A549 (cell line): ENCODE results near the gene RPS6KA2. TPM values are rescaled to one million over a fixed set of nuclear protein-coding genes. Genes with fewer than 3 reads are reported as not detected.

ENCODE experiments used
- ATAC-seq, 2 experiments: fragments of 200-7000 bp in 1 of 2; fragments of >200 bp in 1 of 2; cut with Nextera tagmentation in 1 of 2; cut with Tn5 transposase in 1 of 2; 3 replicates each; pipeline versions ENCODE4 v1.8.0 to v1.9.1; 2018 to 2020; ENCODE audit warnings: mild to moderate bottlenecking in 1 of 2, moderate library complexity in 1 of 2
- CTCF ChIA-PET: fragments of 300-600 bp; sonication (Branson Sonifier 250); formaldehyde crosslinking; extraction: SDS; loops from one replicate; lab custom pipeline; 2021; ENCODE audit warnings: antibody characterized with exemption, inconsistent platforms; lab: Yijun Ruan, JAX
- POLR2A ChIA-PET: fragments of 350-600 bp; formaldehyde crosslinking; extraction: SDS; loops from one replicate; lab custom pipeline; 2021; ENCODE audit warnings: antibody characterized with exemption, inconsistent platforms; lab: Yijun Ruan, JAX
- DNase-seq, 2 experiments: peaks; one replicate each; pipeline versions ENCODE4 v3.0.0 to v3.0.0-alpha.2; 2011 to 2016; ENCODE audit warnings: low read depth in 1 of 2, low spot score in 1 of 2
- FAIRE-seq: peaks from 2 replicates; lab custom pipeline; 2011; peaks lifted over from hg19 to GRCh38; lab: Jason Lieb, UNC
- H3K27ac ChIP-seq, 2 experiments: fragments of >200 bp; sonication (Bioruptor Twin); formaldehyde crosslinking; 3 replicates each; pipeline ENCODE4 v1.5.1; 2016 to 2017
- H3K4me1 ChIP-seq: fragments of >200 bp; sonication (Bioruptor Twin); formaldehyde crosslinking; 3 replicates; pipeline ENCODE4 v1.6.1; 2016
- H3K4me2 ChIP-seq: fragments of >200 bp; sonication (Bioruptor Twin); formaldehyde crosslinking; 3 replicates; pipeline ENCODE4 v1.6.1; 2016
- H3K4me3 ChIP-seq: fragments of >200 bp; sonication (Bioruptor Twin); formaldehyde crosslinking; 3 replicates; pipeline ENCODE4 v1.5.1; 2016
- H3K9me3 ChIP-seq: fragments of >200 bp; sonication (Bioruptor Twin); formaldehyde crosslinking; 3 replicates; pipeline ENCODE4 v1.6.1; 2016
- CBX2 ChIP-seq: fragments of 200-600 bp; sonication (generic); IDR thresholded peaks from 2 replicates; pipeline ENCODE4 v1.6.1; 2016; ENCODE audit warnings: low read depth, mild to moderate bottlenecking, borderline replicate concordance
- CEBPB ChIP-seq, 2 experiments: fragments of >200 bp in 1 of 2; sonication (Bioruptor Twin) in 1 of 2; formaldehyde crosslinking in 1 of 2; IDR thresholded peaks; 2 replicates each; pipeline ENCODE4 v1.6.1; 2012 to 2016
- EHF ChIP-seq: fragments of 250-450 bp; sonication (Bioruptor Pico); IDR thresholded peaks from 2 replicates; pipeline ENCODE4 v1.5.0; 2020; ENCODE audit warnings: mild to moderate bottlenecking
- EHMT2 ChIP-seq: fragments of 200-600 bp; sonication (generic); IDR thresholded peaks from 2 replicates; pipeline ENCODE4 v1.6.1; 2016; ENCODE audit warnings: antibody characterized with exemption, low read depth, mild to moderate bottlenecking, moderate library complexity
- FOXS1 ChIP-seq: fragments of 250-450 bp; sonication (Bioruptor Pico); IDR thresholded peaks from 2 replicates; pipeline ENCODE4 v1.5.0; 2020; ENCODE audit warnings: mild to moderate bottlenecking, moderate library complexity
- GATA3 ChIP-seq: IDR thresholded peaks from 2 replicates; pipeline ENCODE4 v1.6.1; 2012; ENCODE audit warnings: borderline replicate concordance
- HDAC2 ChIP-seq: fragments of 200-600 bp; sonication (generic); IDR thresholded peaks from 2 replicates; pipeline ENCODE4 v1.6.1; 2016
- HEYL ChIP-seq: fragments of 250-450 bp; sonication (Bioruptor Pico); IDR thresholded peaks from 2 replicates; pipeline ENCODE4 v1.8.0; 2021; ENCODE audit warnings: mild to moderate bottlenecking, moderate library complexity
- JUN ChIP-seq, 2 experiments: fragments of >200 bp; sonication (Bioruptor Twin); formaldehyde crosslinking; IDR thresholded peaks; 2 replicates in 1 of 2; 3 replicates in 1 of 2; pipeline ENCODE4 v1.6.1; 2016 to 2017
- JUNB ChIP-seq: fragments of >200 bp; sonication (Bioruptor Twin); formaldehyde crosslinking; IDR thresholded peaks from 2 replicates; pipeline ENCODE4 v1.6.1; 2016
- KDM1A ChIP-seq: fragments of 200-600 bp; sonication (generic); IDR thresholded peaks from 2 replicates; pipeline ENCODE4 v1.6.1; 2016; ENCODE audit warnings: low read depth, mild to moderate bottlenecking
- KDM5A ChIP-seq: fragments of 200-600 bp; sonication (generic); IDR thresholded peaks from 2 replicates; pipeline ENCODE4 v1.6.1; 2016; ENCODE audit warnings: antibody characterized with exemption, mild to moderate bottlenecking
- PHF8 ChIP-seq: fragments of 200-600 bp; sonication (generic); IDR thresholded peaks from 2 replicates; pipeline ENCODE4 v1.6.1; 2016; ENCODE audit warnings: low read depth, mild to moderate bottlenecking, antibody characterized with exemption, moderate library complexity, borderline replicate concordance
- RFX5 ChIP-seq: fragments of 450-650 bp; IDR thresholded peaks from 2 replicates; pipeline ENCODE4 v1.7.1; 2014; ENCODE audit warnings: antibody characterized with exemption, mild to moderate bottlenecking, moderate library complexity
- TFCP2L1 ChIP-seq: fragments of 250-450 bp; sonication (Bioruptor Pico); IDR thresholded peaks from 2 replicates; pipeline ENCODE4 v1.5.0; 2021; ENCODE audit warnings: mild to moderate bottlenecking
- ZFP36 ChIP-seq: fragments of 450-650 bp; IDR thresholded peaks from 2 replicates; pipeline ENCODE4 v1.6.1; 2014; ENCODE audit warnings: borderline replicate concordance; ENCODE audit not compliant: partially characterized antibody
- ZSCAN20 ChIP-seq: fragments of 250-450 bp; sonication (Bioruptor Pico); IDR thresholded peaks from 2 replicates; pipeline ENCODE4 v1.8.0; 2022; ENCODE audit warnings: mild to moderate bottlenecking, moderate library complexity
- WGBS: methylation state at CpG from one replicate; pipeline ENCODE4 v1.1.6; 2017; ENCODE audit errors: missing lambda C conversion rate; 5-methylcytosine and 5-hydroxymethylcytosine counted together
- polyA plus RNA-seq, 4 experiments: library from polyadenylated mRNA; depleted of rRNA in 3 of 4; stranded (reverse); fragments of >200 nt; fragmentation: RNase III in 1 of 4; extraction: RNeasy Plus Mini Kit Qiagen cat#74134 plus additional on column Dnase treatment in 1 of 4; gene quantifications; 2 replicates in 3 of 4; 3 replicates in 1 of 4; pipeline ENCODE4 v1.2.3, GENCODE V29; 2011 to 2017
- TF ChIP-seq, protein P1 (sequence below): IDR thresholded peaks from 2 replicates; pipeline ENCODE4 v1.6.1; 2012
- TF ChIP-seq, protein P2 (sequence below): fragments of 200-600 bp; sonication (generic); IDR thresholded peaks from 2 replicates; pipeline ENCODE4 v1.6.1; 2016; ENCODE audit warnings: antibody characterized with exemption, mild to moderate bottlenecking, moderate library complexity
- TF ChIP-seq, protein P3 (sequence below): fragments of 250-450 bp; sonication (Bioruptor Pico); IDR thresholded peaks from 2 replicates; pipeline ENCODE4 v1.5.0; 2020; ENCODE audit warnings: low read depth, mild to moderate bottlenecking, moderate library complexity
- TF ChIP-seq, protein P4 (sequence below): fragments of 450-650 bp; IDR thresholded peaks from 2 replicates; pipeline ENCODE4 v1.6.1; 2014; ENCODE audit warnings: antibody characterized with exemption
- TF ChIP-seq, protein P5 (sequence below): fragments of >200 bp; sonication (Bioruptor Twin); formaldehyde crosslinking; IDR thresholded peaks from 2 replicates; pipeline ENCODE4 v1.6.1; 2016
- TF ChIP-seq, protein P6 (sequence below): fragments of >200 bp; sonication (Bioruptor Twin); formaldehyde crosslinking; IDR thresholded peaks from 3 replicates; pipeline ENCODE4 v1.6.1; 2016

The RPS6KA2 gene
- polyA plus RNA-seq, 2 of the 4 experiments (the other 2 are of a cell fraction), result 0.19 TPM; not detected in 1

DNA sequence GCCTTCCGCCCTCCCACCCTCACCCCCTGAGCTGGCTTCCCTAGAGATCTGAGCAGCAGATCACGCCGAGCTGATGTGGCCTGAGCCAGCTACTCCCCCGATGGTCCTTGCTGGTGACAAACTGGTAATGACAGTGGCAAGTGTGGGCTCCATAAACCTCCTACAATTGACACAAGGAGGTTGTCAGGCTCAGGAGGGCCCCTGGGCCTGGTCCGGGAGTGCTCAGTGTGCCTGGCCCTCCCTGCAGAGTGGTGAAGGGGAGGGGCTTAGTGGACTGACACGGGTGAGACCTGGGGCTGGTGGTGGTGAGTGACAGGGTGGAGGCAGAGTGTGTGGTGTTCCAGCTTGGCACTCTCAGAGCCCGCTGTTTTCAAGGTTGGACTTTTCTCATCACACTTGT lies 221.7 kb downstream of the RPS6KA2 start:
- no peak for TF ChIP-seq CEBPB (IDR thresholded peaks at IDR 0.05)
- TF ChIP-seq, protein P1, sequence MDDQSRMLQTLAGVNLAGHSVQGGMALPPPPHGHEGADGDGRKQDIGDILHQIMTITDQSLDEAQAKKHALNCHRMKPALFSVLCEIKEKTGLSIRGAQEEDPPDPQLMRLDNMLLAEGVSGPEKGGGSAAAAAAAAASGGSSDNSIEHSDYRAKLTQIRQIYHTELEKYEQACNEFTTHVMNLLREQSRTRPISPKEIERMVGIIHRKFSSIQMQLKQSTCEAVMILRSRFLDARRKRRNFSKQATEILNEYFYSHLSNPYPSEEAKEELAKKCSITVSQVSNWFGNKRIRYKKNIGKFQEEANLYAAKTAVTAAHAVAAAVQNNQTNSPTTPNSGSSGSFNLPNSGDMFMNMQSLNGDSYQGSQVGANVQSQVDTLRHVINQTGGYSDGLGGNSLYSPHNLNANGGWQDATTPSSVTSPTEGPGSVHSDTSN, result no peak
- no peak for TF ChIP-seq EHMT2
- TF ChIP-seq EHF, result no peak
- TF ChIP-seq ZFP36, result no peak
- TF ChIP-seq, protein P2, sequence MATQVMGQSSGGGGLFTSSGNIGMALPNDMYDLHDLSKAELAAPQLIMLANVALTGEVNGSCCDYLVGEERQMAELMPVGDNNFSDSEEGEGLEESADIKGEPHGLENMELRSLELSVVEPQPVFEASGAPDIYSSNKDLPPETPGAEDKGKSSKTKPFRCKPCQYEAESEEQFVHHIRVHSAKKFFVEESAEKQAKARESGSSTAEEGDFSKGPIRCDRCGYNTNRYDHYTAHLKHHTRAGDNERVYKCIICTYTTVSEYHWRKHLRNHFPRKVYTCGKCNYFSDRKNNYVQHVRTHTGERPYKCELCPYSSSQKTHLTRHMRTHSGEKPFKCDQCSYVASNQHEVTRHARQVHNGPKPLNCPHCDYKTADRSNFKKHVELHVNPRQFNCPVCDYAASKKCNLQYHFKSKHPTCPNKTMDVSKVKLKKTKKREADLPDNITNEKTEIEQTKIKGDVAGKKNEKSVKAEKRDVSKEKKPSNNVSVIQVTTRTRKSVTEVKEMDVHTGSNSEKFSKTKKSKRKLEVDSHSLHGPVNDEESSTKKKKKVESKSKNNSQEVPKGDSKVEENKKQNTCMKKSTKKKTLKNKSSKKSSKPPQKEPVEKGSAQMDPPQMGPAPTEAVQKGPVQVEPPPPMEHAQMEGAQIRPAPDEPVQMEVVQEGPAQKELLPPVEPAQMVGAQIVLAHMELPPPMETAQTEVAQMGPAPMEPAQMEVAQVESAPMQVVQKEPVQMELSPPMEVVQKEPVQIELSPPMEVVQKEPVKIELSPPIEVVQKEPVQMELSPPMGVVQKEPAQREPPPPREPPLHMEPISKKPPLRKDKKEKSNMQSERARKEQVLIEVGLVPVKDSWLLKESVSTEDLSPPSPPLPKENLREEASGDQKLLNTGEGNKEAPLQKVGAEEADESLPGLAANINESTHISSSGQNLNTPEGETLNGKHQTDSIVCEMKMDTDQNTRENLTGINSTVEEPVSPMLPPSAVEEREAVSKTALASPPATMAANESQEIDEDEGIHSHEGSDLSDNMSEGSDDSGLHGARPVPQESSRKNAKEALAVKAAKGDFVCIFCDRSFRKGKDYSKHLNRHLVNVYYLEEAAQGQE, result no peak
- TF ChIP-seq, protein P3, sequence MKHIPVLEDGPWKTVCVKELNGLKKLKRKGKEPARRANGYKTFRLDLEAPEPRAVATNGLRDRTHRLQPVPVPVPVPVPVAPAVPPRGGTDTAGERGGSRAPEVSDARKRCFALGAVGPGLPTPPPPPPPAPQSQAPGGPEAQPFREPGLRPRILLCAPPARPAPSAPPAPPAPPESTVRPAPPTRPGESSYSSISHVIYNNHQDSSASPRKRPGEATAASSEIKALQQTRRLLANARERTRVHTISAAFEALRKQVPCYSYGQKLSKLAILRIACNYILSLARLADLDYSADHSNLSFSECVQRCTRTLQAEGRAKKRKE (CRISPR knock-in tag), result no peak
- TF ChIP-seq, protein P4, sequence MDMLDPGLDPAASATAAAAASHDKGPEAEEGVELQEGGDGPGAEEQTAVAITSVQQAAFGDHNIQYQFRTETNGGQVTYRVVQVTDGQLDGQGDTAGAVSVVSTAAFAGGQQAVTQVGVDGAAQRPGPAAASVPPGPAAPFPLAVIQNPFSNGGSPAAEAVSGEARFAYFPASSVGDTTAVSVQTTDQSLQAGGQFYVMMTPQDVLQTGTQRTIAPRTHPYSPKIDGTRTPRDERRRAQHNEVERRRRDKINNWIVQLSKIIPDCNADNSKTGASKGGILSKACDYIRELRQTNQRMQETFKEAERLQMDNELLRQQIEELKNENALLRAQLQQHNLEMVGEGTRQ, result no peak
- TF ChIP-seq JUN (IDR thresholded peaks at IDR 0.05), result no peak
- no peak for TF ChIP-seq HEYL
- TF ChIP-seq, protein P5, sequence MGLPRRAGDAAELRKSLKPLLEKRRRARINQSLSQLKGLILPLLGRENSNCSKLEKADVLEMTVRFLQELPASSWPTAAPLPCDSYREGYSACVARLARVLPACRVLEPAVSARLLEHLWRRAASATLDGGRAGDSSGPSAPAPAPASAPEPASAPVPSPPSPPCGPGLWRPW, result no peak
- TF ChIP-seq GATA3, result no peak
- no peak for TF ChIP-seq KDM1A
- no peak for TF ChIP-seq TFCP2L1
- WGBS, result 75% methylated on average over 1 of the region's 7 CpGs

DNA sequence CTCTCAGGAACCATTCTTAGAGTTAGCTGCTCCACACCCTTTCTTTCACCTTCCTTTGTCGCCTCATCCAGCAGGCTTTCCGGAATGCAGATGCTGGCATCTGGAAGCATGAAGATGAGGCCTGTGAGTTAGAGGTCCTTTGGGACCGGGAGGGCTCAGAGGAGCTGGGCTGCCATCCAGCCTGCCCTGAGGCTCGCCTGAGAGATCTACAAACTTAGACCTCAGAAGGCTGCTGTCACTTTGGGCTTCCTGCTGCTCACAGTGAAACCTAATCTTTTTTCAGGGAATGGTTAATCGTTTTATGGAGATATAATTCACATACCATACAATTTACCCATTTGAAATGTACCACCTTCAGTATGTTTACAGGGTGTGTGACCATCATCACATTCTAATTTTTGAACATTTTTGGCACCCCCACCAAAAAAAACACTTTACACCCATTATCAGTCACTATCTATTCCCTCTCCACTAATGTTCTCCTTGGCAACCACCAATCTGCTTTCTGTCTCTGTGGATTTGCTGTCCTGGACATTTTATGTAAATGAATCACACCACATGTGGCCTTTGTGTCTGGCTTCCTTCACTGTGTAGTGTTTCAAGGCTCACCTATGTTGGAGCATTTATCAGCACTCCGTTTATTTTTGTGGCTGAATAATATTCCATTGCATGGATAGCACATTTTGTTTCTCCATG lies 224.3 kb downstream of the RPS6KA2 start:
- H3K4me2 ChIP-seq, result no peak overlapping the region
- H3K9me3 ChIP-seq, result no peaks in the 10 kb centered on the region
- ChIA-PET POLR2A (no interaction called here), CTCF (no interaction called here)
- ATAC-seq, result no peak
- FAIRE-seq, result no peak
- TF ChIP-seq, protein P6, sequence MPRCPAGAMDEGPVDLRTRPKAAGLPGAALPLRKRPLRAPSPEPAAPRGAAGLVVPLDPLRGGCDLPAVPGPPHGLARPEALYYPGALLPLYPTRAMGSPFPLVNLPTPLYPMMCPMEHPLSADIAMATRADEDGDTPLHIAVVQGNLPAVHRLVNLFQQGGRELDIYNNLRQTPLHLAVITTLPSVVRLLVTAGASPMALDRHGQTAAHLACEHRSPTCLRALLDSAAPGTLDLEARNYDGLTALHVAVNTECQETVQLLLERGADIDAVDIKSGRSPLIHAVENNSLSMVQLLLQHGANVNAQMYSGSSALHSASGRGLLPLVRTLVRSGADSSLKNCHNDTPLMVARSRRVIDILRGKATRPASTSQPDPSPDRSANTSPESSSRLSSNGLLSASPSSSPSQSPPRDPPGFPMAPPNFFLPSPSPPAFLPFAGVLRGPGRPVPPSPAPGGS, result no peak
- TF ChIP-seq ZSCAN20, result no peak
- TF ChIP-seq PHF8, result no peak
- TF ChIP-seq JUNB, result no peak
- TF ChIP-seq, protein P4, result no peak
- TF ChIP-seq CBX2, result no peak
- TF ChIP-seq, protein P5, result no peak
- no peak for TF ChIP-seq HEYL
- TF ChIP-seq RFX5, result no peak
- TF ChIP-seq HDAC2, result no peak
- no peak for TF ChIP-seq KDM5A
- TF ChIP-seq FOXS1 (CRISPR knock-in tag), result no peak
- no peak for DNase-seq
- no peak overlapping the region for H3K27ac ChIP-seq
- no peak overlapping the region for H3K4me3 ChIP-seq
- 28% methylated on average over 4 of the region's 6 CpGs for WGBS
- no peaks in the 10 kb centered on the region for H3K4me1 ChIP-seq

More for the DNA sequence above, 221.7 kb downstream of the RPS6KA2 start:
- H3K4me3 ChIP-seq, result no peak overlapping the region
- ATAC-seq (no peak), DNase-seq (no peak), FAIRE-seq (no peak)
- no peak overlapping the region for H3K4me2 ChIP-seq
- ChIA-PET CTCF (interaction anchor here (0.6 to 1.1 kb wide), 2 partner anchors 95 to 126 kb away, joined by 3 to 4 read pairs; no protein-coding TSS in a partner anchor), POLR2A (no interaction called here)
- no peaks in the 10 kb centered on the region for H3K9me3 ChIP-seq
- no peaks in the 10 kb centered on the region for H3K4me1 ChIP-seq
- H3K27ac ChIP-seq, result no peak overlapping the region
